ENCODE measurements around the gene NEUROD2.

NEUROD2 gene

GRCh38 chr17:39607057-39607850, 466 bp downstream of the NEUROD2 start:
- Mint-ChIP-seq H3K27ac (no peak overlapping the region), H3K9me3 (no peaks in the 10 kb centered on the region), H3K4me1 (ENCODE audit: low read depth) (peaks cover 36% of the 10 kb centered on the region), H3K36me3 (ENCODE audit: low read depth) (no peaks in the 10 kb centered on the region), H3K4me3 (no peak overlapping the region), H3K27me3 (peaks cover 94% of the 10 kb centered on the region)
- intact Hi-C loops (cut with micrococcal nuclease) = no loop called here

DNA sequence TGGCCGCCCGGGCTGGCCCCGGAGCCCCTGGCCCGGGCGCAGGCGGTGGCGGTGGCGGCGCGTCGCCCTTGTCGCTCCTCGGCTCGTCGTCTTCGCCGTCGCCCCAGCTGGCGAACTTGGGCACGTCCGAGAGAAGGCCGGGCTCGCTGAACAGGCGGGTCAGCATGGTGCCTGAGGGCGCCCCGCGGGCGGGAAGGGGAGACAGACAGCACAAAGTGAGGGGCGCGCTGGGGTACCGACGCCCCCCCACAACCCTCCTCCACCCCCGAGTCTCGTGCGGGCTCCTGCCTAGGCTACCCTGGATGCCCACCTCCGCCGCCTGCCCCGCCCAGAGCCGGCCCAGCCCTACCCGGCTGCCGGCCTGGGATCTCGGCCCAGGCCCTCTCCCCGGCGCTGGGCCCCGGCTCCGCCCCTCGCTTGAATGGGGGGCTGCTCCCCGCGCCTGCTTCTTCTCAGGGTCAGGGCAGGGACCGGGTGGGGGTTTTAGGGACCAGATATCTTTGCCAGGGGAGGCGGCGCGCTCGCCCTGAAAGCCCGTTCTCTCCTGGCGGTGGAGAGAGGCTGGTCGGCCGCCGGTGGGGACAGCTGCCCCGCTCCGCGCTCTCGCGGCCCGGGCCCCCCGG, 1.2 kb downstream of the NEUROD2 start:
- intact Hi-C loops (cut with micrococcal nuclease) = no loop called here
- H3K27ac Mint-ChIP-seq = no peak overlapping the region
- H3K27me3 Mint-ChIP-seq = peaks cover 95% of the 10 kb centered on the region
- H3K9me3 Mint-ChIP-seq = no peaks in the 10 kb centered on the region
- no peak overlapping the region for H3K4me3 Mint-ChIP-seq
- H3K4me1 Mint-ChIP-seq (ENCODE audit: low read depth) = peaks cover 36% of the 10 kb centered on the region
- no peaks in the 10 kb centered on the region for H3K36me3 Mint-ChIP-seq (ENCODE audit: low read depth)

DNA sequence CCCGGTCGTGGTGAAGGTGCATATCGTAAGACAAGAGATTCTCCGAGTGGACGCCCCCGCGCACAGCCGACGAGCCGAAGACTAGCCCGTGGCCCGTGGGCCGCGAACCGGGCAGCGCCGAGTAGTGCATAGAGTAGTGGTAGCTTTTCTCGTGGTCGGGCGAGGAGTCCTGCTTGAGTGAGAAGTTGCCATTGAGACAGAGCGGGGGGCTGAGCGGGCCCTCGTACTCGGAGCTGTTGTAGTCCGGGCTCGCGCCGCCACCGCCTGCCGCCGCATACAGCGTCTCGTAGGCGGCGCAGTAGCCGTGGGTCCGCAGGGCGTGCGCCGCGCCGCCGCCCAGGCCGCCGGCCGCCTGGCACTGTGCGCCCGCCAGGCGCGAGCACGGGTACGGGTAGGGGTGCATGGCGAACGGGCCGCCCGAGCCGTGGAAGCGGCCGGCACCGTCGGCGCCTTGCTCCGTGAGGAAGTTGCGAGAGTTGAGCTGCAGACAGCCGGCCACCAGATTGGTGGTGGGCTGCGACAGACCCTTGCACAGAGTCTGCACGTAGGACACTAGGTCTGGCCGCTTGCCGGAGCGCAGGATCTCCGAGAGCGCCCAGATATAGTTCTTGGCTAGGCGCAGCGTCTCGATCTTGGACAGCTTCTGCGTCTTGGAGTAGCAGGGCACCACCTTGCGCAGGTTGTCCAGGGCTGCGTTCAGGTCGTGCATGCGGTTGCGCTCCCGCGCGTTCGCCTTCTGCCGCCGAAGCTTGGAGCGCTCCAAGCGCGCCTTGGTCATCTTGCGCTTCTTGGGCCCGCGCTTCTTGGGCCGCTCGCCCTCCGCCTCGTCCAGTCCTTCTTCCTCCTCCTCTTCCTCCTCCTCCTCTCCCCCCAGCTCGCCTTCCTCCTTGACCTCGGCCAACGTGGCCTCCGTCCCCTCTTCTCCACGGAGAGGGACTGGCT, 2.0 kb downstream of the NEUROD2 start:
- H3K27ac Mint-ChIP-seq = no peak overlapping the region
- peaks cover 36% of the 10 kb centered on the region for H3K4me1 Mint-ChIP-seq (ENCODE audit: low read depth)
- H3K27me3 Mint-ChIP-seq = peaks cover 96% of the 10 kb centered on the region
- intact Hi-C loops (cut with micrococcal nuclease) = no loop called here
- H3K9me3 Mint-ChIP-seq = no peaks in the 10 kb centered on the region
- no peak overlapping the region for H3K4me3 Mint-ChIP-seq
- no peaks in the 10 kb centered on the region for H3K36me3 Mint-ChIP-seq (ENCODE audit: low read depth)

GRCh38 chr17:39604911-39605491, 2.7 kb downstream of the NEUROD2 start:
- Mint-ChIP-seq H3K4me3 (no peak overlapping the region), H3K4me1 (ENCODE audit: low read depth) (peaks cover 38% of the 10 kb centered on the region), H3K36me3 (ENCODE audit: low read depth) (no peaks in the 10 kb centered on the region), H3K27ac (no peak overlapping the region), H3K27me3 (peaks cover 96% of the 10 kb centered on the region), H3K9me3 (no peaks in the 10 kb centered on the region)
- intact Hi-C loops (cut with micrococcal nuclease) = no loop called here

DNA sequence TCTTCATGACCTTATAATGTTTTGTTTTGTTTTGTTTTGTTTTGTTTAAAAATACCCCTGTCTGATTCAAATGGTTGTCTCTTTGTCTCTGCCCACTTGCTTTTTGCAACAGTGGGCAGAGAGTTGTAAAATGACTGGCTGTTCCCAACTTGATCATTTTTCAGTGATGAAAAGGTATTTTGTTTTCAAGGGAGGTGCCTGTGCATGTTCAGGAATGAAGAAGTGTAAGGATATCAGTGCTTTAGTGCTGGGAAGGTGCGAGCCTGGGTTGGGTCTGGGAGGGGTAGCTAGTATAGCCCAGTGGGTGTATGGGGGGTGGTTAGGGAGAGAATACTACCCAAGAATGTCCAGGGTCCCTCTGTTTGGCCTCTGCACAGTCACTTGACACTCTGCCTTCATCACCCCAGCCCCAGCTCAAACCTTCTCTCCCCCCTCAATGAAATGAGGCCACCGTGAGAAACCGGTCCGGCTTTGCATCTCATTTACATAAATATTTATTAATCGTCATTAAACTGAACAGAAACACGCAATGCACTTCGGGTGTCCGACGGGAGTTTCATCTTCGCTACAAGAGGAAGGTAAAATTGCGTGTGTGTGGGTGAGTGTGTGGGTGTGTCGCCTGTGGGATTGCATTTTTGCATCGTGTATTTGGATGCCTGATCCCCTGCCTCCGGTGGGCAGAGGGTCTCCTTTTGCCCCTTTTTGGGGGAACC, 4.3 kb downstream of the NEUROD2 start:
- peaks cover 96% of the 10 kb centered on the region for H3K27me3 Mint-ChIP-seq
- no peaks in the 10 kb centered on the region for H3K36me3 Mint-ChIP-seq (ENCODE audit: low read depth)
- no peaks in the 10 kb centered on the region for H3K9me3 Mint-ChIP-seq
- no peak overlapping the region for H3K27ac Mint-ChIP-seq
- H3K4me3 Mint-ChIP-seq = no peak overlapping the region
- intact Hi-C loops (cut with micrococcal nuclease) = no loop called here
- peaks cover 52% of the 10 kb centered on the region for H3K4me1 Mint-ChIP-seq (ENCODE audit: low read depth)

DNA sequence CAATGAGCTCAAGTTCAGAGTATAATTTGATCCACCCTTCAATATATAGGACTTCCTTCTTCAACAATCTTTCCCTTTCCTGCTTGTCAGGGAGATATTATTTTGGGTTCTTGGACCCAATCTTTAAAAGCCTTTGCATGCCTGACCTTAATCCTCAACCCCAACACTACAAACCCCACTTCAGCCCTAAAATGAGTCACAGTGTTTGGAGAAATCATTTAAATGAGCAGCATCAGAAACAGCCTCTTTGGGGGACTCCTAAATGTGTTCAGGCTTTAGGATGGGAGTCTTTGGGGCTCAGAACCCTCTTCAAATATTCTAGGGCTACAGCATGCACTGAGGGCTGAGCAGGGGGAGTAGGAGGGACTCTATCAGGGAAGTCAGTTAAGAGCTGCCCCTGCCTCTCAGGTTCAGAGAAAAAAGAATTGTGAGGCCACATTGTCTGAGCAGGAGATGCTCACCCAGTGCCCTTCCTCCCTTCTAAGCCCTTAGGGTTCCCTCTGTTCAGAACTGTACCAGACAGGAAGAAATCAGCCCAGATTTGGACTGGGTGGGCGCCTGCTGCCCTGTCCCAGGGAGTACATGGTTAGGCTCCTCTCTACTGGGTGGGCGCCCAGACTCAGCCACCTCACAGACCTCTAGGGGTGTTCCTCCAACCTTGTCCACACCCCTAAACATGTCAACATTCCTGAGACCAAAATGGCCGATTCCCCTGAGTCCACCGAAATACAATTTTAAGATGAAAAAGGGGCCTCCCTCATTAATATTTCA, 5.0 kb downstream of the NEUROD2 start:
- intact Hi-C loops (cut with micrococcal nuclease) = no loop called here
- peaks cover 97% of the 10 kb centered on the region for H3K27me3 Mint-ChIP-seq
- H3K9me3 Mint-ChIP-seq = no peaks in the 10 kb centered on the region
- H3K27ac Mint-ChIP-seq = no peak overlapping the region
- H3K4me3 Mint-ChIP-seq = no peak overlapping the region
- H3K36me3 Mint-ChIP-seq (ENCODE audit: low read depth) = no peaks in the 10 kb centered on the region
- peaks cover 57% of the 10 kb centered on the region for H3K4me1 Mint-ChIP-seq (ENCODE audit: low read depth)

GRCh38 chr17:39601758-39602532, 5.8 kb downstream of the NEUROD2 start:
- peaks cover 97% of the 10 kb centered on the region for H3K27me3 Mint-ChIP-seq
- intact Hi-C loops (cut with micrococcal nuclease) = no loop called here
- H3K36me3 Mint-ChIP-seq (ENCODE audit: low read depth) = no peaks in the 10 kb centered on the region
- no peaks in the 10 kb centered on the region for H3K9me3 Mint-ChIP-seq
- peaks cover 51% of the 10 kb centered on the region for H3K4me1 Mint-ChIP-seq (ENCODE audit: low read depth)
- H3K4me3 Mint-ChIP-seq = no peak overlapping the region
- no peak overlapping the region for H3K27ac Mint-ChIP-seq

DNA sequence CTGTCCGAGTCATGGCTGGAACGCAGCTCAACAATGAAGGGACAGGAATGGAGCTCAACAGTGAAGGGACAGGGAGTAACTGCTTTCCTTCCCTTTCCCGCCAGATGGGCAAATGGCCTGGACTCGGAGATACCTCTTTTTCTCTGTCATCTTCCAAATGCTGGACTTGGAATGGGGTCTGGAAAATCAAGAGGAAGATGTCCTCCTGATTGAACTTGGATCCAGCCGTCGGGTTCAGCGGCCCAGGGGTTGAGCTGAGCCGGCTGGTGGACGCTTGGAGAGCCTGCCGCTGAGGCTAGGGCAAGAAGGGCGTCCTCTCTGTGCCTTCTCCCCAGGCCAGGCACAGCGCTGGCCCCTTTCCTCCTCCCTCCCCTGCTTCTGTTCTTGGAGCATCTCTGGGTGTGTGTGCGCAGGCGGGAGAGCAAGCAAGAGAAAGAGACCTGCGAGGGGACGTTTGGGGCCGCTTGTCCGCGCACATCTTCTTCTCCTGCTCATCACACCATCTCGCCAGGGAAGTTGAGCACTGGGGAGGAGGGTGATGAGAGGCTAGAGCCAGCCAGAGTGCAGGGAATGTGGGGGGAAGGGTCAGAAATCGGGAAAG, 6.6 kb downstream of the NEUROD2 start:
- intact Hi-C loops (cut with micrococcal nuclease) = no loop called here
- Mint-ChIP-seq H3K4me1 (ENCODE audit: low read depth) (peaks cover 46% of the 10 kb centered on the region), H3K27me3 (peaks cover 98% of the 10 kb centered on the region), H3K27ac (no peak overlapping the region), H3K9me3 (no peaks in the 10 kb centered on the region), H3K4me3 (no peak overlapping the region), H3K36me3 (ENCODE audit: low read depth) (no peaks in the 10 kb centered on the region)

DNA sequence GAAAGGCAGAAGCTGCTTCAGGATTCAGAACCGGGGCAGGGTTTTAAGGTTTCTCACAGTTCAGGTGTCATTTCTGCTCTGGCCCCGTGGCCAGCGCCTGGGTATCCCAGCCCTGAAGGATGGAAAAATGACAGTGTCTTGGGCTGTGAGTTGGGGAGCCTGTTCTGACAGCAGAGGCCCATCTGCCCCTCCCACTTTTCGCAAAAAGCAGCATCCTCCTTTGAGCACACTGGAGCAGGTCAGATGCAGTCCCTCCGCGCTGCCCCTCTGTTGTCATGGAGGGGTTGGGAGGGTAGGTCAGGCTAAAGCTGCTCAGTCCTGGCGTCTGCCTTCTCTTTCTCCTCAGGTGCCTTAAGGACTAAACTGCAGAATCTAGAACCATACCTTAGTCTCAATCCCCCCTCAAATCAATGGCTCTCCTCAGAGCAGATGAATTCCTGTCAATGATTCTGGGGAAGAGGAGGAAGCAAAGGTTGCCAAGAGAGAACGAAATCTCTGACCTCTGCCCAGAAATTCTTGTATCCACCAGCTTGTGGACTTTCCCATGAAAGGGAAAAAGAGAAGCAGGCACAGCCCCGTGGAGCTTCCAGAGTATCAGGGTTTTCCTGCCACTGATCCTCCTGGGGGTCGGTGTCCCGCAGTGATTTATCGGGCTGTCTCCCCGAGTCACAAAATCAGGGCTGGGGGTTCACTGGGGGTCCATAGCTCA, 7.3 kb downstream of the NEUROD2 start:
- no peak overlapping the region for H3K4me3 Mint-ChIP-seq
- no peaks in the 10 kb centered on the region for H3K36me3 Mint-ChIP-seq (ENCODE audit: low read depth)
- intact Hi-C loops (cut with micrococcal nuclease) = no loop called here
- no peak overlapping the region for H3K27ac Mint-ChIP-seq
- H3K27me3 Mint-ChIP-seq = peaks cover 99% of the 10 kb centered on the region
- H3K4me1 Mint-ChIP-seq (ENCODE audit: low read depth) = peaks cover 39% of the 10 kb centered on the region
- no peaks in the 10 kb centered on the region for H3K9me3 Mint-ChIP-seq

DNA sequence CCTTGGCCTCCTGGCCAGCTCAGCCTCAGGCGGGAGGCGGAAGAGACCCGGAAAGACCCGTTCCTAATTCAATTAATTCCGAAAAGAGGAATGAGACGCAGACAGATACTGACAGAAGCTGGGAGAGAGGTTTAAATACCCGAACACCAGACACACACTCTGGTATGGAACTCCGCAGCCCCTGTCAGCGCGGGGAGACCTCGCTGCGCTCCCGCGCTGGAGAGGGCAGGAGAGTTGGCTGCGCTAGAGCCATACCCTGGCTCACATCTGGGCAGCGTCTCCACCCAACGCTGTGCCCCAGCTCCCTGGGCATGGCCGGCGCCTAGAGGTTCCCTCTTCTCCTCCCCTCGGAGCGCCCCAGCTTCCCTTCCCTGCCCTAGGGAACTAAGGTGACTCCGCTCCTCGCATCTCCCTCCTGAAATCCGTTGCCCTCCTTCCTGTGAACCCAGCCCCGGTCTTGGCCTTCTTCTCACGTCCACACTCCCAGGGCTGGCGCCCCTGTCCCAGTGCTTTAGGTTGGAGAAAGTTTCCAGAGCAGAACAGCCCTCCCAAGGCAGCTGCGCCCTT, 8.0 kb downstream of the NEUROD2 start:
- intact Hi-C loops (cut with micrococcal nuclease) = no loop called here
- no peaks in the 10 kb centered on the region for H3K36me3 Mint-ChIP-seq (ENCODE audit: low read depth)
- no peaks in the 10 kb centered on the region for H3K9me3 Mint-ChIP-seq
- no peak overlapping the region for H3K4me3 Mint-ChIP-seq
- H3K27ac Mint-ChIP-seq = no peak overlapping the region
- H3K27me3 Mint-ChIP-seq = peaks cover 99% of the 10 kb centered on the region
- peaks cover 32% of the 10 kb centered on the region for H3K4me1 Mint-ChIP-seq (ENCODE audit: low read depth)

GRCh38 chr17:39599004-39599664, 8.6 kb downstream of the NEUROD2 start:
- Mint-ChIP-seq H3K4me1 (ENCODE audit: low read depth) (peaks cover 29% of the 10 kb centered on the region), H3K9me3 (no peaks in the 10 kb centered on the region), H3K36me3 (ENCODE audit: low read depth) (no peaks in the 10 kb centered on the region), H3K27ac (no peak overlapping the region), H3K27me3 (peaks cover 99% of the 10 kb centered on the region), H3K4me3 (no peak overlapping the region)
- intact Hi-C loops (cut with micrococcal nuclease) = no loop called here
